ENCODE results near the gene INO80. TPM values are rescaled to one million over a fixed set of nuclear protein-coding genes. Genes with fewer than 3 reads are reported as not detected.

Gene INO80
- total and polyA plus RNA-seq, 12 donors: 4.8 to 14.8 (median 11.7) TPM

DNA sequence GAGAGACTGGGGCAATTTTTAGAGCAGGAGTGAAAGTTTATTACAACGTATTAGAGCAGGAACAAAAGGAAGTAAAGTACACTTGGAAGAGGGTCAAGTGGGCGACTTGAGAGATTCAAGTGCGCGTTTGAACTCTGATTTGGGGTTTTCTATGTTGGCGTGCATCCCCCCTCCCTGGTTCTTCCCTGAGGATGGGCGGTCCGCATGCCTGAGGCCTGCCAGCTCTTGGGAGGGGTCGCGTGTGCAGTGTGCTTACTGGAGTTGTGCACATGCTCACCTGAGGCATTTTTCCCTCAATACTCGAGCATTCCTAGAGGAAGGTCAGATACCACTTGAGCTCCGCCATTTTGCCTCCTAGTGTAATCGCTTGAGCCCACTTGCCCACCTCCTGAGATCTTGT is 173.2 kb downstream of the INO80 start:
- H3K9me3 ChIP-seq: no peaks in the 10 kb centered on the region
- 76 to 79% methylated on average over 12 of the region's 12 CpGs for WGBS, 2 donors
- H3K27ac ChIP-seq: peak overlapping the region in 8 of 10 donors; percentile 89 to 96 (median 94)
- ATAC-seq (no peak), DNase-seq (no peak)
- intact Hi-C loops (cut with DNase I): loop anchor here in 8 of 10 donors (2.0 to 10.0 kb wide), 6 partner anchors 36 to 79 kb away; no protein-coding TSS in a partner anchor
- H3K4me1 ChIP-seq: peaks cover 9 to 52% (median 44%) of the 10 kb centered on the region in 9 donors
- peaks cover 0 to 16% (median 0%) of the 10 kb centered on the region in 9 donors for H3K36me3 ChIP-seq
- peak overlapping the region in 8 of 10 donors; percentile 46 to 96 (median 63) for H3K4me3 ChIP-seq
- TF ChIP-seq, protein P1, sequence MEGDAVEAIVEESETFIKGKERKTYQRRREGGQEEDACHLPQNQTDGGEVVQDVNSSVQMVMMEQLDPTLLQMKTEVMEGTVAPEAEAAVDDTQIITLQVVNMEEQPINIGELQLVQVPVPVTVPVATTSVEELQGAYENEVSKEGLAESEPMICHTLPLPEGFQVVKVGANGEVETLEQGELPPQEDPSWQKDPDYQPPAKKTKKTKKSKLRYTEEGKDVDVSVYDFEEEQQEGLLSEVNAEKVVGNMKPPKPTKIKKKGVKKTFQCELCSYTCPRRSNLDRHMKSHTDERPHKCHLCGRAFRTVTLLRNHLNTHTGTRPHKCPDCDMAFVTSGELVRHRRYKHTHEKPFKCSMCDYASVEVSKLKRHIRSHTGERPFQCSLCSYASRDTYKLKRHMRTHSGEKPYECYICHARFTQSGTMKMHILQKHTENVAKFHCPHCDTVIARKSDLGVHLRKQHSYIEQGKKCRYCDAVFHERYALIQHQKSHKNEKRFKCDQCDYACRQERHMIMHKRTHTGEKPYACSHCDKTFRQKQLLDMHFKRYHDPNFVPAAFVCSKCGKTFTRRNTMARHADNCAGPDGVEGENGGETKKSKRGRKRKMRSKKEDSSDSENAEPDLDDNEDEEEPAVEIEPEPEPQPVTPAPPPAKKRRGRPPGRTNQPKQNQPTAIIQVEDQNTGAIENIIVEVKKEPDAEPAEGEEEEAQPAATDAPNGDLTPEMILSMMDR (IDR thresholded peaks at IDR 0.05): no peak
- no peaks in the 10 kb centered on the region for H3K27me3 ChIP-seq

DNA sequence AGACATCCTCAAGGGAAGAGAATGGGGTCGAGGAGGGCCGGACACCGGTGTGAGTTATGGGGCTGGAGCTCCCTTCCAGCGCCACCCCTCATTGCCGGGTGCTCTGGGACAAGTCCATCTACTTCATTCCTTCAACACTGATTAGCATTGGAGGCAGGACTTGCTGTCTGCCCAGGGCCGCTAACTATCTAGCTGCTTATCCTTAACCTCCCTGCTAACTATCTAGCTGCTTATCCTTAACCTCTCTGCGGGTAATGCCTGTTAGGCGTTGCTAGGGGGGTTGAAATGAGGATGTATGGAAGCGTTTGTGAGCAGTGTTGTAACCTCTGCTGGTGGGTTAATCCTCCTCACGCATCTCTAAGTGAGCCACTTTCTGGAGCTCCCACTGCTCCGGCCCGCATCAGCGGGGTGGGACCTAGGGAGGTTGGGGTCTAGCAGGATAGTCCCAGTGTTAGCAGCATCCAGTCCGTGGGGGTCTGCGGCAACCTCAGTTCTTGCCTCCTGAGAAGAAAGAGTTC is 173.7 kb downstream of the INO80 start:
- ATAC-seq (no peak), DNase-seq (no peak)
- H3K27me3 ChIP-seq: no peaks in the 10 kb centered on the region
- 28 to 30% methylated on average over 15 of the region's 15 CpGs for WGBS, 2 donors
- H3K36me3 ChIP-seq: peaks cover 0 to 20% (median 0%) of the 10 kb centered on the region in 9 donors
- peak overlapping the region; percentile 86 to 96 (median 93) for H3K27ac ChIP-seq
- intact Hi-C loops (cut with DNase I): loop anchor here in 8 of 10 donors (2.0 to 10.0 kb wide), 6 partner anchors 35 to 80 kb away; no protein-coding TSS in a partner anchor
- H3K9me3 ChIP-seq: no peaks in the 10 kb centered on the region
- H3K4me3 ChIP-seq: peak overlapping the region in 9 of 10 donors; percentile 46 to 96 (median 63)
- H3K4me1 ChIP-seq: peaks cover 9 to 56% (median 48%) of the 10 kb centered on the region in 9 donors
- TF ChIP-seq, protein P1 (IDR thresholded peaks at IDR 0.05): no peak

DNA sequence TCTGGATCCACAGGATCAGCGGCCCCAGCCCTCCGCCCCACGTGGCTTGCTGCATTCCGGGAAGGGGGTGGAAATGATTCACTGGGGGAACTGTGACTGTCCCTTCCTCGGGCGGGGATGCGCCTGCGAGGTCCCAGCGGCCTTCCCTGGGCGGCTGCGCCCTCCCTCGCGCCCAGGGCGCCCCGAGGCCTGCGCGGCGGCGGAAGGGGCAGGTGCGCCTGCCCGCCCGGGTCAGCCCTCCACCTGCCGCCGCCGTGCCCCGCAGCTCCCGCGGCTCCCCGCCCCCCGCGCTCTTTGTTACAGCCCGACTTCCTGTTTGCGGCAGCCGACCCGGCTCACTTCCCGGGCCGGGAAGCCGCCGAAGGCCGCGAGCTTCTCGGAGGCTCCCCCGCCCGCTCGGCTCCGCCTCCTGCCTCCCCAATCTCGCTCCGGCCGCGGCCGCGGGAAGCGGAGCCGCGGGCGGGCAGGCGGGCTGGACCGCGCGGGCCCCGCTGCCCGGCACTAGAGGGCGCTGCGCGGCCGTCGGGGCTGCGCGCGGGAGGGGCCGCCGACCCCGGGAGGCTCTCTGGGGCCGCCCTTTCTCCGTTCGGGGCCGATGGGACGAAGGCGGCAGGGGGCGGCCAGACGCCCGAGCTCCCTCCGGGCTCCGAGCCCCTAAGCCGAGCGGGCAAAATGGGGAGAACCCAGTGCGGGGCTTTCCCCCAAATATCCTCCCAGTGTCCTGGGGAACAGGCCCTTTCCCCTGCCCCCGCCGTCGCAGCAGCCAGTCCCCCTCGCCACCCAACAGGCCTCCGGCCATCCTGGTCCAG is 174.3 kb downstream of the INO80 start:
- 1% methylated on average over 91 to 92 of the region's 92 CpGs for WGBS, 2 donors
- intact Hi-C loops (cut with DNase I): loop anchor here in 8 of 10 donors (1.0 to 10.0 kb wide), 8 partner anchors 34 to 81 kb away; no protein-coding TSS in a partner anchor
- TF ChIP-seq, protein P1 (IDR thresholded peaks at IDR 0.05): peak; percentile 47 to 91 (median 69)
- Histone ChIP-seq H3K27me3 (no peaks in the 10 kb centered on the region), H3K36me3 (peaks cover 0 to 25% (median under 1%) of the 10 kb centered on the region in 9 donors), H3K4me3 (peak overlapping the region in 9 of 10 donors; percentile 46 to 96 (median 63)), H3K9me3 (no peaks in the 10 kb centered on the region), H3K27ac (peak overlapping the region; percentile 86 to 96 (median 93)), H3K4me1 (peaks cover 14 to 63% (median 55%) of the 10 kb centered on the region in 9 donors)
- ATAC-seq: peak; percentile 64 to 87 (median 76)
- peak; percentile 84 for DNase-seq

DNA sequence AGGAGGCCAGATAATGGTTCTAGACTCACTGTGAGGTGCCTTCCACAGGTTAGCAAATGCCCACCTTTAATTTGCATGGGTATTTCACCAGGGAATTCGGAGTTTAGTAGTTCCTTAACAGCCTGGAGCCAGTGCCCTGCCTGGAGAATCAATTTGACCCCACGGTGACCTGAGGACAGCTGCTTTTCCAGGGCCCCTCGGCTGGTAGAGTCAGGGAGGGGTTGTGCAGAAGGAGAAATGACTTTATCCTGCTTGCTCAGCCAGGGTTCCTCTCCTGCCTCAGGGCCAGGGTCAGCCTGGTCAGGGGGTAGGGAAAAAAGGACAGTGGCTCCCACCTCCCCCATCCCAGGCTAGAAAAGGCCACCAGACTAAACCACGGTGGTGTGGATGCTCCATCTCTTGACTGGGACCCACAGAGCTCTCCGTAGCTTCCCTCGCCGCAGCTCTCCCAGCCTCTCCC is 175.0 kb downstream of the INO80 start:
- peak overlapping the region in 9 of 10 donors; percentile 46 to 96 (median 63) for H3K4me3 ChIP-seq
- peak overlapping the region; percentile 86 to 96 (median 93) for H3K27ac ChIP-seq
- peak in 6 of 8 donors; percentile 0 to 24 (median 6) for ATAC-seq
- H3K9me3 ChIP-seq: no peaks in the 10 kb centered on the region
- TF ChIP-seq, protein P1 (IDR thresholded peaks at IDR 0.05): no peak
- 14 to 24% methylated on average over 7 of the region's 7 CpGs for WGBS, 2 donors
- intact Hi-C loops (cut with DNase I): loop anchor here in 8 of 10 donors (1.0 to 10.0 kb wide), 7 partner anchors 34 to 81 kb away; no protein-coding TSS in a partner anchor
- H3K27me3 ChIP-seq: no peaks in the 10 kb centered on the region
- no peak for DNase-seq
- peaks cover 0 to 31% (median 5%) of the 10 kb centered on the region in 9 donors for H3K36me3 ChIP-seq
- peaks cover 14 to 69% (median 61%) of the 10 kb centered on the region in 9 donors for H3K4me1 ChIP-seq
